ENCODE results near the gene KCNJ9. TPM values are rescaled to one million over a fixed set of nuclear protein-coding genes. Genes with fewer than 3 reads are reported as not detected.

The KCNJ9 gene
- total and polyA plus RNA-seq, 2 experiments from 2014 or later = 0.24 to 0.34 TPM

- TF ChIP-seq ZNF462 (CRISPR knock-in tag; IDR thresholded peaks at IDR 0.05) (peak; percentile 30; the same call in 1 of the 2 replicates), ZNF331 (CRISPR knock-in tag; IDR thresholded peaks at IDR 0.05; ENCODE audit: low read depth) (no peak), ZNF114 (CRISPR knock-in tag; IDR thresholded peaks at IDR 0.05) (no peak), ETS1 (IDR thresholded peaks at IDR 0.05) (no peak)
Measured at GRCh38 chr1:160046494-160047110, 34.7 kb upstream of the KCNJ9 start (continued).

GRCh38 chr1:160047111-160047991 is 34.0 kb upstream of the KCNJ9 start:
- no peaks in the 10 kb centered on the region for H4K20me1 ChIP-seq (replicated peaks; ENCODE audit: insufficient read depth)
- peak overlapping the region; percentile 65 for H3K4me2 ChIP-seq
- Mint-ChIP-seq H3K27me3 (ENCODE audit: insufficient read depth, low read depth, poor library complexity) (peaks cover 8% of the 10 kb centered on the region), H3K27ac (peak overlapping the region; percentile 20; the same call in 1 of the 2 replicates), H3K36me3 (ENCODE audit: low read depth) (no peaks in the 10 kb centered on the region), H3K4me3 (0 out of 3 replicates have a peak overlapping the region, but pooled peaks have one; percentile 13), H3K9me3 (no peaks in the 10 kb centered on the region), H3K4me1 (peaks cover 29% of the 10 kb centered on the region)
- peaks cover 8% of the 10 kb centered on the region; the same call in 1 of the 2 replicates for H3K27me3 ChIP-seq (ENCODE audit: insufficient read depth)
- ATAC-seq (no peak; the same call in 2 of the 3 replicates), DNase-seq (ENCODE audit: low spot score) (no peak)
- peaks cover 29% of the 10 kb centered on the region for H3K4me1 ChIP-seq (ENCODE audit: insufficient read depth)
- no peaks in the 10 kb centered on the region; the same call in 1 of the 2 replicates for H3K9me2 ChIP-seq (ENCODE audit: insufficient read depth)
- no peak overlapping the region for H3K4me3 ChIP-seq
- H3K27ac ChIP-seq (ENCODE audit: low read depth) = no peak overlapping the region; the same call in 1 of the 2 replicates
- H3K79me2 ChIP-seq (replicated peaks; ENCODE audit: insufficient read depth) = no peaks in the 10 kb centered on the region
- H3K36me3 ChIP-seq (ENCODE audit: insufficient read depth) = no peaks in the 10 kb centered on the region
- H2AFZ ChIP-seq = peak overlapping the region; percentile 11; the same call in 1 of the 2 replicates
- H3F3A ChIP-seq (replicated peaks; ENCODE audit: low read depth) = 0 out of 2 replicates have a peak, but pooled peaks cover 6% of the 10 kb centered on the region
- TF ChIP-seq ETS1 (IDR thresholded peaks at IDR 0.05) (no peak), ZNF331 (CRISPR knock-in tag; IDR thresholded peaks at IDR 0.05; ENCODE audit: low read depth) (no peak), JUNB (IDR thresholded peaks at IDR 0.05; ENCODE audit: unreplicated experiment) (no peak), ZNF114 (CRISPR knock-in tag; IDR thresholded peaks at IDR 0.05) (no peak), STAT1 (IDR thresholded peaks at IDR 0.05; ENCODE audit: unreplicated experiment) (no peak), CTCF (conservative IDR thresholded peaks at IDR 0.05; ENCODE audit: low read depth in 2 of 2) (no peak)
